DND-41 (cell line): ENCODE measurements around the gene ZIC5.

Experiments
- ATAC-seq: fragments of 200-7000 bp; cut with Tn5 transposase; 3 replicates; pipeline ENCODE4 v1.9.1; 2021; ENCODE audit warnings: low read depth; ENCODE audit not compliant: insufficient read depth
- DNase-seq: peaks from one replicate; pipeline ENCODE4 v3.0.0-alpha.2; 2020
- H2AFZ ChIP-seq: 2 replicates; pipeline ENCODE4 v1.6.0; 2012; ENCODE audit warnings: low read depth, low read length
- H3K27ac ChIP-seq: 2 replicates; pipeline ENCODE4 v1.5.1; 2012; ENCODE audit warnings: low read length, inconsistent platforms
- H3K27me3 ChIP-seq: fragments of 200-600 bp; sonication (generic); 2 replicates; pipeline ENCODE4 v1.6.0; 2012; ENCODE audit warnings: low read length, mild to moderate bottlenecking, inconsistent platforms; ENCODE audit not compliant: insufficient read depth, poor library complexity
- H3K36me3 ChIP-seq: 2 replicates; pipeline ENCODE4 v1.5.1; 2012; ENCODE audit warnings: low read length, inconsistent platforms; ENCODE audit not compliant: insufficient read depth
- H3K4me1 ChIP-seq: 2 replicates; pipeline ENCODE4 v1.5.1; 2012; ENCODE audit warnings: mild to moderate bottlenecking, low read length; ENCODE audit not compliant: insufficient read depth
- H3K4me2 ChIP-seq: 2 replicates; pipeline ENCODE4 v1.6.0; 2012; ENCODE audit warnings: mild to moderate bottlenecking, moderate library complexity, low read length, inconsistent platforms; ENCODE audit not compliant: insufficient read depth
- H3K4me3 ChIP-seq, 2 experiments: fragments of 200-600 bp in 1 of 2; shearing (Covaris generic) in 1 of 2; 2 replicates each; pipeline ENCODE4 v1.5.1; 2012 to 2016; ENCODE audit warnings: inconsistent platforms in 2 of 2, low read length in 2 of 2, mild to moderate bottlenecking in 2 of 2, low read depth in 1 of 2, moderate library complexity in 1 of 2
- H3K79me2 ChIP-seq: 2 replicates; pipeline ENCODE4 v1.6.0; 2012; ENCODE audit warnings: low read length, inconsistent platforms; ENCODE audit not compliant: insufficient read depth
- H3K9ac ChIP-seq: 2 replicates; pipeline ENCODE4 v1.6.0; 2012; ENCODE audit warnings: low read depth, mild to moderate bottlenecking, inconsistent platforms, low read length, moderate library complexity
- H3K9me3 ChIP-seq: 2 replicates; pipeline ENCODE4 v1.5.1; 2012; ENCODE audit warnings: low read length, moderate library complexity, mild to moderate bottlenecking, inconsistent platforms; ENCODE audit not compliant: insufficient read depth, severe bottlenecking
- H4K20me1 ChIP-seq: 2 replicates; pipeline ENCODE4 v1.6.0; 2012; ENCODE audit warnings: low read length; ENCODE audit not compliant: insufficient read depth
- EZH2 ChIP-seq: IDR thresholded peaks from 3 replicates; pipeline ENCODE4 v1.6.1; 2012; ENCODE audit warnings: borderline replicate concordance, low read depth, mild to moderate bottlenecking, moderate library complexity, low read length, inconsistent platforms; ENCODE audit not compliant: severe bottlenecking
- TF ChIP-seq, protein P1 (sequence below): IDR thresholded peaks from 2 replicates; pipeline ENCODE4 v1.5.1; 2012; ENCODE audit warnings: borderline replicate concordance, low read length, moderate library complexity, mild to moderate bottlenecking; ENCODE audit not compliant: poor library complexity, severe bottlenecking; ENCODE audit errors: extremely low read depth

Gene ZIC5

DNA sequence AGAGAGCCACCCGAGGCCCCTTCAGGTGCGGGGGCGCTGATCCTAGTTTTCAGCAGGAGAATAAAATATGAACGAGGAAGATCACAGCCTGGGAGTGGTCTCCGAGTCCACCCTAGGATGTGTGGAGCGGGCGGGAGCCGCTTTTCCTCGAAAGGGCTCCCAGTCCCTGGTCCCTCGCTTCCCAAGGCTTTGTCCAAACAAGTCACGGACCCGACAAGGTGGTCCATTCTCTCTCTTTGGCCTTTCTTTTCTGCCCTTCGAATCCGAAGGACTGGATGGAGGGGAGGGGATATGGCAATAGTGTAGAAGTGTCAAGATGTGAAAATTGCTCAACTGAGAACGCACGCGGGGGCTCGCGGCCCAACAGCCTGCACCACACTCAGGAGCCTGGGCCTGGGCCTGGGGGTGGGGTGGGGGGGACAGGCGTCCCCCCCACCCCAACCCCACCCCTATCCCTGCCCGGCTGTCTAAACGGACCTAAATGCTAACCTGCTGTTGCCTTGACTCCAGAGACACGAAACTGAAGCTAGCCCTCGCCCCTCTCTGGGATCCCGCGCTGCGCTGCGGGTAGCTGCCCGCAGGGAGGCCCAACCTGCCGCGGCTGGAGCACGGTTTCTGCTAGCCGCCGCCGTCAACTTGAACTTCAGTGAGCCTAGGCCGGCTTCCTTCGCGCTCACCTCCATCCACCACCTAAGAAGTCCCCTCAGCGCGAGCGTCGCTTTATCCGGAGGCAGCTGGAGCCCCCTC lies 17.1 kb upstream of the ZIC5 start:
- Histone ChIP-seq H3K9me3 (no peaks in the 10 kb centered on the region), H3K36me3 (peaks cover 3% of the 10 kb centered on the region; the same call in 1 of the 2 replicates), H3K27me3 (no peaks in the 10 kb centered on the region), H2AFZ (no peak overlapping the region), H4K20me1 (no peaks in the 10 kb centered on the region; the same call in 1 of the 2 replicates), H3K4me2 (no peak overlapping the region), H3K27ac (no peak overlapping the region), H3K4me3 (no peak overlapping the region), H3K79me2 (peaks cover 5% of the 10 kb centered on the region), H3K4me1 (peaks cover 22% of the 10 kb centered on the region), H3K9ac (no peak overlapping the region)
- ATAC-seq = no peak
- no peak for DNase-seq
- TF ChIP-seq, protein P1, sequence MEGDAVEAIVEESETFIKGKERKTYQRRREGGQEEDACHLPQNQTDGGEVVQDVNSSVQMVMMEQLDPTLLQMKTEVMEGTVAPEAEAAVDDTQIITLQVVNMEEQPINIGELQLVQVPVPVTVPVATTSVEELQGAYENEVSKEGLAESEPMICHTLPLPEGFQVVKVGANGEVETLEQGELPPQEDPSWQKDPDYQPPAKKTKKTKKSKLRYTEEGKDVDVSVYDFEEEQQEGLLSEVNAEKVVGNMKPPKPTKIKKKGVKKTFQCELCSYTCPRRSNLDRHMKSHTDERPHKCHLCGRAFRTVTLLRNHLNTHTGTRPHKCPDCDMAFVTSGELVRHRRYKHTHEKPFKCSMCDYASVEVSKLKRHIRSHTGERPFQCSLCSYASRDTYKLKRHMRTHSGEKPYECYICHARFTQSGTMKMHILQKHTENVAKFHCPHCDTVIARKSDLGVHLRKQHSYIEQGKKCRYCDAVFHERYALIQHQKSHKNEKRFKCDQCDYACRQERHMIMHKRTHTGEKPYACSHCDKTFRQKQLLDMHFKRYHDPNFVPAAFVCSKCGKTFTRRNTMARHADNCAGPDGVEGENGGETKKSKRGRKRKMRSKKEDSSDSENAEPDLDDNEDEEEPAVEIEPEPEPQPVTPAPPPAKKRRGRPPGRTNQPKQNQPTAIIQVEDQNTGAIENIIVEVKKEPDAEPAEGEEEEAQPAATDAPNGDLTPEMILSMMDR = no peak
- TF ChIP-seq EZH2 = no peak

DNA sequence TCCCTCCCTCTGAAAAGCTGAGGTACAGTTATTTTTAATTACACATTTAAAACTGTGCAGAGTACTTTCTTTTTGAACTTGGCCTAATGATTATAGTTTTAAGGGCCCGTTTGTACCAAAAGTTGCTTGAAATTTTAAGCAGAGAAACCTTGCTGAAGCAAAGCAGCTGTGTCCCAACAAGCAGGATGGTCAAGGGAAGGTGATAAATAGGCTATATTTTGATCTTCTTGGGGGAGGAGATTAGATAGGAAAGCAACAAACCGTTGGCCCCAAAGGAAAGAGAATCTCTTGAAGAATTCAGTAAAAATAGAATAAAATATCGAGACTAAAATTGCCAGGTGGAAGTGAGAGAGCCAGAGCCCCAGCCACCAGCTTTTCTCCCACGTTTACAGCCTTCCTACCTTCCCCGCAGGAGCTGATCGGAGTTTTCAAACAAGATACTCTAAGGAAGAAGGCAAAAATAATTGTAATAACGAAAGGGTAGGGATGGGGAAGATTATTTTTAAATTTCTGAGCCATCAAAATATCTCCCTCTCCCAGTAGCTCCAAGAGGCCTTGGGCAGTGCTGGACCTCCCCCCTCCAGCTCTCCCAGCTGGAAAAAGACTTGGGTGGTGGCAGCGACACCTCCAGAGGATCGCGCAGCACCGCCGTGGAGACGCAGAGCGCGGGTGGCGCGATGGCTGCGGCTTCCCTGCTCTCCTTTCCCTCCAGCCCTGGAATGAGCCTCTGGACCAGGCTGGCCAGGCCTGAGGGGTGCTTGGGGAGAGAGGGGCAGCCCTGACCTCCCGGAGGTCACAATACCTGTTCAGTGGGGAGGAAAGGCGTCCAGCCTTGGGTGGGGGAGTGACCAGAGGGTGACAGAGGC lies 15.8 kb upstream of the ZIC5 start:
- Histone ChIP-seq H3K9ac (no peak overlapping the region), H3K27me3 (no peaks in the 10 kb centered on the region), H3K4me2 (no peak overlapping the region), H3K4me1 (peaks cover 24% of the 10 kb centered on the region), H3K36me3 (peaks cover 3% of the 10 kb centered on the region; the same call in 1 of the 2 replicates), H4K20me1 (no peaks in the 10 kb centered on the region; the same call in 1 of the 2 replicates), H3K27ac (no peak overlapping the region), H3K9me3 (no peaks in the 10 kb centered on the region), H3K79me2 (peaks cover 18% of the 10 kb centered on the region), H2AFZ (no peak overlapping the region), H3K4me3 (no peak overlapping the region)
- ATAC-seq (no peak), DNase-seq (no peak)
- TF ChIP-seq EZH2 = no peak
- TF ChIP-seq, protein P1 = no peak

DNA sequence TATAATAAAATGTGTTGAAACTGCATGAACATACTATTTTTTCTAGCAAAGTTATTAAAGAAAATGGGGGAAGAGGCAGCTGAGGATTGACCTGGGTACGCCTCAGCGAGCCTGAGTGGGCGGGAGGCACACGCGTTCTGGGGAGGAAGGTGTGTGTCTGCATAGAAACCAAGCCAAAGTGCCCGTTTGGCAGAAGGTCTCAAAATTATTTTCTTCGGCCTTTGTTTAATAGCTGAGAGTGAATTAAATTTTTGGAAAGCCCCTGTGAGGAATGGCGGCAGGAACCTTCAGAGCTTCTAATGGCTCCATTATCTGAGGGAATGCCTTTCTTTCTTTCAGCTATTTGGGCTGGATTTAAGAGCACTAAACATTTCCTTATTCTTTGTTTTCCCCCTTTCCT lies 15.2 kb upstream of the ZIC5 start:
- TF ChIP-seq, protein P1 = no peak
- no peak for TF ChIP-seq EZH2
- ATAC-seq (no peak), DNase-seq (no peak)
- Histone ChIP-seq H2AFZ (no peak overlapping the region), H3K36me3 (peaks cover 3% of the 10 kb centered on the region; the same call in 1 of the 2 replicates), H3K4me3 (no peak overlapping the region), H3K27me3 (no peaks in the 10 kb centered on the region), H4K20me1 (no peaks in the 10 kb centered on the region; the same call in 1 of the 2 replicates), H3K9me3 (no peaks in the 10 kb centered on the region), H3K27ac (no peak overlapping the region), H3K4me1 (peaks cover 24% of the 10 kb centered on the region), H3K9ac (no peak overlapping the region), H3K4me2 (no peak overlapping the region), H3K79me2 (peaks cover 24% of the 10 kb centered on the region)
